Left ventricle myocardium inferior (tissue), 1 donor: ENCODE data around the gene DUSP28. TPM values are rescaled to one million over a fixed set of nuclear protein-coding genes. Genes with fewer than 3 reads are reported as not detected.
A peak's percentile ranks its signal among the peaks of the same experiment; 100 is the strongest.

Experiments
- DNase-seq: peaks from one replicate; pipeline ENCODE4 v3.0.0-alpha.2; 2020
- H3K27ac ChIP-seq: fragments of 200-600 bp; replicated peaks from 2 replicates; pipeline ENCODE4 v1.8.0; 2021
- H3K27me3 ChIP-seq: fragments of 200-600 bp; 2 replicates; pipeline ENCODE4 v1.8.0; 2021; ENCODE audit warnings: low read depth
- H3K36me3 ChIP-seq: fragments of 200-600 bp; 2 replicates; pipeline ENCODE4 v1.8.0; 2021
- H3K4me1 ChIP-seq: fragments of 200-600 bp; 2 replicates; pipeline ENCODE4 v1.8.0; 2021
- H3K4me3 ChIP-seq: fragments of 200-600 bp; 2 replicates; pipeline ENCODE4 v1.8.0; 2021; ENCODE audit warnings: mild to moderate bottlenecking, moderate library complexity
- H3K9me3 ChIP-seq: fragments of 200-600 bp; replicated peaks from 2 replicates; pipeline ENCODE4 v1.8.0; 2021
- CTCF ChIP-seq: fragments of 200-600 bp; IDR thresholded peaks from 2 replicates; pipeline ENCODE4 v1.8.0; 2021; ENCODE audit warnings: antibody characterized with exemption, mild to moderate bottlenecking, borderline replicate concordance
- intact Hi-C: fragments of 100-400 bp; cut with micrococcal nuclease; formaldehyde crosslinking; loops from one replicate; pipeline ENCODE4 v1.11.0; 2022
- total RNA-seq: library from RNA; stranded (reverse); fragmentation: NEBNext Ultra II Directional; extraction: Animal tissue kit (Norgen Biotek cat#: 25700); gene quantifications from one replicate; pipeline ENCODE4 v1.2.1, GENCODE V29; 2021
- donor health status: DM: no; HTN: yes; CAD: no; lungs with severe emphysema.

The DUSP28 gene
- total RNA-seq, 1 donor from 2014 or later, result 19.3 TPM

- TF ChIP-seq CTCF, result no peak
- DNase-seq, result peak; percentile 54
- Histone ChIP-seq H3K27me3 (no peaks in the 10 kb centered on the region), H3K4me3 (peak within 1 kb of the TSS; percentile 92), H3K9me3 (no peaks in the 10 kb centered on the region), H3K36me3 (peaks cover 5% of the 10 kb centered on the region), H3K27ac (peak within 1 kb of the TSS; percentile 96), H3K4me1 (peaks cover 56% of the 10 kb centered on the region)
- intact Hi-C loops, result no loop called here
Measured at GRCh38 chr2:240567872-240568677, 7.9 kb downstream of the DUSP28 start, which contains the start of gene RNPEPL1. RNPEPL1 (plus strand) TSS chr2:240568484; CDS start chr2:240568587, 103 bp downstream.

GRCh38 chr2:240568678-240569522, 8.7 kb downstream of the DUSP28 start:
- intact Hi-C loops, result no loop called here
- Histone ChIP-seq H3K9me3 (no peaks in the 10 kb centered on the region), H3K36me3 (peaks cover 12% of the 10 kb centered on the region), H3K4me3 (peak overlapping the region; percentile 92), H3K27ac (peak overlapping the region; percentile 96), H3K4me1 (peaks cover 56% of the 10 kb centered on the region), H3K27me3 (no peaks in the 10 kb centered on the region)
- DNase-seq, result peak; percentile 78
- no peak for TF ChIP-seq CTCF

GRCh38 chr2:240569523-240569997, 9.4 kb downstream of the DUSP28 start:
- Histone ChIP-seq H3K27ac (peak overlapping the region; percentile 96), H3K4me3 (peak overlapping the region; percentile 92), H3K4me1 (peaks cover 56% of the 10 kb centered on the region), H3K36me3 (peaks cover 18% of the 10 kb centered on the region), H3K27me3 (no peaks in the 10 kb centered on the region), H3K9me3 (no peaks in the 10 kb centered on the region)
- peak; percentile 16 for DNase-seq
- TF ChIP-seq CTCF, result no peak
- intact Hi-C loops, result no loop called here

GRCh38 chr2:240569998-240570530, 9.9 kb downstream of the DUSP28 start:
- Histone ChIP-seq H3K27me3 (no peaks in the 10 kb centered on the region), H3K4me1 (peaks cover 55% of the 10 kb centered on the region), H3K27ac (peak overlapping the region; percentile 96), H3K36me3 (peaks cover 24% of the 10 kb centered on the region), H3K4me3 (peak overlapping the region; percentile 92), H3K9me3 (no peaks in the 10 kb centered on the region)
- no peak for DNase-seq
- intact Hi-C loops, result no loop called here
- no peak for TF ChIP-seq CTCF

- intact Hi-C loops, result no loop called here
- Histone ChIP-seq H3K4me1 (peaks cover 49% of the 10 kb centered on the region), H3K9me3 (no peaks in the 10 kb centered on the region), H3K4me3 (no peak overlapping the region), H3K27me3 (no peaks in the 10 kb centered on the region), H3K36me3 (peaks cover 30% of the 10 kb centered on the region), H3K27ac (no peak overlapping the region)
- no peak for TF ChIP-seq CTCF
- DNase-seq, result peak; percentile 12
Measured at GRCh38 chr2:240570531-240571313, 10.6 kb downstream of the DUSP28 start.
